Measurements from ENCODE around the gene ALKBH4. TPM values are rescaled to one million over a fixed set of nuclear protein-coding genes. Genes with fewer than 3 reads are reported as not detected.
"Not testable (repeated sequence)": the region's sequence is repeated elsewhere in the genome, so short reads cannot be mapped to it uniquely, and the experiment has no call there.

ALKBH4 gene
- total and polyA plus RNA-seq, 2 donors from 2014 or later: 14.0 to 15.4 TPM

- Histone ChIP-seq H3K4me1 (ENCODE audit: control insufficient read depth in 2 of 3, insufficient read depth in 2 of 3, low read depth in 1 of 3, low read length in 3 of 3) (peaks cover 0 to 2% (median 0%) of the 10 kb centered on the region in 3 donors), H3K9ac (ENCODE audit: low read length in 3 of 3) (no peak overlapping the region), H3K4me3 (ENCODE audit: low read length in 3 of 3) (no peak overlapping the region), H3K9me3 (ENCODE audit: control insufficient read depth in 2 of 3, insufficient read depth in 1 of 3, low read length in 3 of 3) (no peaks in the 10 kb centered on the region), H3K36me3 (ENCODE audit: control insufficient read depth in 2 of 3, insufficient read depth in 3 of 3, low read length in 3 of 3) (peaks cover 0 to 7% (median 7%) of the 10 kb centered on the region in 3 donors), H3K27me3 (ENCODE audit: control insufficient read depth, insufficient read depth, low read length) (no peaks in the 10 kb centered on the region), H3K27ac (ENCODE audit: low read depth in 2 of 2, low read length in 2 of 2) (no peak overlapping the region)
- DNase-seq (no peak), FAIRE-seq (no peak)
- intact Hi-C loops (cut with DNase I): no loop called here
- TF ChIP-seq CTCF (IDR thresholded peaks at IDR 0.05; ENCODE audit: borderline replicate concordance, extremely low read depth, insufficient read depth): no peak
Measured at GRCh38 chr7:102455596-102455995, 9.1 kb downstream of the ALKBH4 start.

- H3K9ac ChIP-seq (ENCODE audit: low read length in 3 of 3); FAIRE-seq; H3K4me1 ChIP-seq (ENCODE audit: control insufficient read depth in 2 of 3, insufficient read depth in 2 of 3, low read depth in 1 of 3, low read length in 3 of 3); DNase-seq; H3K9me3 ChIP-seq (ENCODE audit: control insufficient read depth in 2 of 3, insufficient read depth in 1 of 3, low read length in 3 of 3); H3K36me3 ChIP-seq (ENCODE audit: control insufficient read depth in 2 of 3, insufficient read depth in 3 of 3, low read length in 3 of 3); H3K27me3 ChIP-seq (ENCODE audit: control insufficient read depth, insufficient read depth, low read length); H3K4me3 ChIP-seq (ENCODE audit: low read length in 3 of 3); intact Hi-C loops (cut with DNase I); H3K27ac ChIP-seq (ENCODE audit: low read depth in 2 of 2, low read length in 2 of 2): not testable (repeated sequence)
Measured at GRCh38 chr7:102454932-102455331, 9.7 kb downstream of the ALKBH4 start.

- H3K36me3 ChIP-seq (ENCODE audit: control insufficient read depth in 2 of 3, insufficient read depth in 3 of 3, low read length in 3 of 3): peaks cover 0 to 7% (median 7%) of the 10 kb centered on the region in 3 donors
- no peak overlapping the region for H3K27ac ChIP-seq (ENCODE audit: low read depth in 2 of 2, low read length in 2 of 2)
- H3K4me3 ChIP-seq (ENCODE audit: low read length in 3 of 3): no peak overlapping the region
- H3K27me3 ChIP-seq (ENCODE audit: control insufficient read depth, insufficient read depth, low read length): no peaks in the 10 kb centered on the region
- TF ChIP-seq CTCF (IDR thresholded peaks at IDR 0.05; ENCODE audit: borderline replicate concordance, extremely low read depth, insufficient read depth): no peak
- peak in 1 of 5 donors; percentile 72 for DNase-seq
- no peak for FAIRE-seq
- peaks cover 0 to 2% (median 0%) of the 10 kb centered on the region in 3 donors for H3K4me1 ChIP-seq (ENCODE audit: control insufficient read depth in 2 of 3, insufficient read depth in 2 of 3, low read depth in 1 of 3, low read length in 3 of 3)
- H3K9ac ChIP-seq (ENCODE audit: low read length in 3 of 3): no peak overlapping the region
- intact Hi-C loops (cut with DNase I): no loop called here
- no peaks in the 10 kb centered on the region for H3K9me3 ChIP-seq (ENCODE audit: control insufficient read depth in 2 of 3, insufficient read depth in 1 of 3, low read length in 3 of 3)
Measured at GRCh38 chr7:102454468-102454867, 10.2 kb downstream of the ALKBH4 start.

GRCh38 chr7:102453319-102453718, 11.3 kb downstream of the ALKBH4 start:
- DNase-seq: no peak
- Histone ChIP-seq H3K36me3 (ENCODE audit: control insufficient read depth in 2 of 3, insufficient read depth in 3 of 3, low read length in 3 of 3) (peaks cover 0 to 7% (median 6%) of the 10 kb centered on the region in 3 donors), H3K9ac (ENCODE audit: low read length in 3 of 3) (no peak overlapping the region), H3K4me3 (ENCODE audit: low read length in 3 of 3) (no peak overlapping the region), H3K27me3 (ENCODE audit: control insufficient read depth, insufficient read depth, low read length) (no peaks in the 10 kb centered on the region), H3K4me1 (ENCODE audit: control insufficient read depth in 2 of 3, insufficient read depth in 2 of 3, low read depth in 1 of 3, low read length in 3 of 3) (peaks cover 0 to 2% (median 0%) of the 10 kb centered on the region in 3 donors), H3K9me3 (ENCODE audit: control insufficient read depth in 2 of 3, insufficient read depth in 1 of 3, low read length in 3 of 3) (no peaks in the 10 kb centered on the region), H3K27ac (ENCODE audit: low read depth in 2 of 2, low read length in 2 of 2) (no peak overlapping the region)
- no peak for TF ChIP-seq CTCF (IDR thresholded peaks at IDR 0.05; ENCODE audit: borderline replicate concordance, extremely low read depth, insufficient read depth)
- intact Hi-C loops (cut with DNase I): no loop called here
- no peak for FAIRE-seq

Data from kidney (tissue), 14 donors.